Trophoblast cell (in vitro differentiated cells and primary cell): Measurements from ENCODE around the gene PMVK.

Experiments
- DNase-seq, 2 donors: peaks; one replicate each; pipeline ENCODE4 v3.0.0-alpha.2; 2016
- H2AFZ ChIP-seq: 2 replicates; pipeline ENCODE4 v1.6.1; 2013; ENCODE audit warnings: low read length, moderate library complexity, mild to moderate bottlenecking; ENCODE audit not compliant: insufficient read depth, poor library complexity
- H2AK5ac ChIP-seq: 2 replicates; pipeline ENCODE4 v1.6.1; 2013; ENCODE audit warnings: mild to moderate bottlenecking, low read length
- H2BK120ac ChIP-seq: 2 replicates; pipeline ENCODE4 v1.6.1; 2013; ENCODE audit warnings: low read length, mild to moderate bottlenecking, moderate library complexity; ENCODE audit not compliant: insufficient read depth, poor library complexity
- H2BK12ac ChIP-seq: 2 replicates; pipeline ENCODE4 v1.6.1; 2013; ENCODE audit warnings: mild to moderate bottlenecking, low read length, moderate library complexity
- H2BK5ac ChIP-seq: 2 replicates; pipeline ENCODE4 v1.6.1; 2013; ENCODE audit warnings: low read length, low read depth, moderate library complexity, mild to moderate bottlenecking; ENCODE audit not compliant: poor library complexity
- H3K14ac ChIP-seq: 2 replicates; pipeline ENCODE4 v1.6.1; 2013; ENCODE audit warnings: mild to moderate bottlenecking, low read length
- H3K18ac ChIP-seq: 2 replicates; pipeline ENCODE4 v1.6.1; 2013; ENCODE audit warnings: mild to moderate bottlenecking, low read length
- H3K23ac ChIP-seq: 2 replicates; pipeline ENCODE4 v1.6.1; 2013; ENCODE audit warnings: low read length
- H3K27ac ChIP-seq: 2 replicates; pipeline ENCODE4 v1.5.1; 2013; ENCODE audit warnings: low read depth, mild to moderate bottlenecking, inconsistent platforms, low read length, moderate library complexity
- H3K27me3 ChIP-seq: 2 replicates; pipeline ENCODE4 v1.6.1; 2013; ENCODE audit warnings: inconsistent platforms, mild to moderate bottlenecking, low read length, moderate library complexity; ENCODE audit not compliant: insufficient read depth
- H3K36me3 ChIP-seq, 2 experiments: 1 replicate in 1 of 2; 2 replicates in 1 of 2; pipeline ENCODE4 v1.6.1; 2013; ENCODE audit warnings: low read length in 2 of 2, mild to moderate bottlenecking in 2 of 2, moderate library complexity in 1 of 2; ENCODE audit not compliant: insufficient read depth in 2 of 2, control insufficient read depth in 1 of 2
- H3K4ac ChIP-seq: 2 replicates; pipeline ENCODE4 v1.6.1; 2013; ENCODE audit warnings: low read depth, mild to moderate bottlenecking, low read length, moderate library complexity
- H3K4me1 ChIP-seq, 2 experiments: 1 replicate in 1 of 2; 2 replicates in 1 of 2; pipeline ENCODE4 v1.6.1; 2013; ENCODE audit warnings: low read length in 2 of 2, mild to moderate bottlenecking in 2 of 2, moderate library complexity in 1 of 2; ENCODE audit not compliant: insufficient read depth in 2 of 2, control insufficient read depth in 1 of 2
- H3K4me2 ChIP-seq: 2 replicates; pipeline ENCODE4 v1.6.1; 2013; ENCODE audit warnings: inconsistent platforms, mild to moderate bottlenecking, low read length, moderate library complexity
- H3K4me3 ChIP-seq: 2 replicates; pipeline ENCODE4 v1.5.1; 2013; ENCODE audit warnings: mild to moderate bottlenecking, low read depth, low read length, inconsistent platforms
- H3K79me1 ChIP-seq: one replicate; pipeline ENCODE4 v1.6.1; 2013; ENCODE audit warnings: low read length
- H3K79me2 ChIP-seq: 2 replicates; pipeline ENCODE4 v1.6.1; 2013; ENCODE audit warnings: low read length, mild to moderate bottlenecking; ENCODE audit not compliant: control insufficient read depth, insufficient read depth, poor library complexity
- H3K9ac ChIP-seq: 2 replicates; pipeline ENCODE4 v1.6.1; 2013; ENCODE audit warnings: mild to moderate bottlenecking, low read length
- H3K9me3 ChIP-seq: 2 replicates; pipeline ENCODE4 v1.6.1; 2013; ENCODE audit warnings: low read depth, mild to moderate bottlenecking, control low read depth, inconsistent platforms, low read length; ENCODE audit not compliant: insufficient read depth
- H4K12ac ChIP-seq: 2 replicates; pipeline ENCODE4 v1.6.1; 2013; ENCODE audit warnings: low read depth, mild to moderate bottlenecking, low read length, moderate library complexity
- H4K8ac ChIP-seq: 2 replicates; pipeline ENCODE4 v1.6.1; 2013; ENCODE audit warnings: low read depth, mild to moderate bottlenecking, low read length, moderate library complexity
- H4K91ac ChIP-seq: one replicate; pipeline ENCODE4 v1.6.1; 2013; ENCODE audit warnings: low read depth, mild to moderate bottlenecking, low read length, moderate library complexity
- WGBS: extraction: QIAGEN DNeasy Blood & Tissue Kit; methylation state at CpG from one replicate; pipeline ENCODE4 v1.1.7; 2013; ENCODE audit warnings: missing lambda C conversion rate; ENCODE audit not compliant: insufficient read length, insufficient coverage; ENCODE audit errors: extremely low coverage; 5-methylcytosine and 5-hydroxymethylcytosine counted together

PMVK gene

GRCh38 chr1:154960446-154961136 is 24.1 kb upstream of the PMVK start:
- peak overlapping the region; percentile 82 for H3K4me2 ChIP-seq
- no peak overlapping the region for H3K4ac ChIP-seq
- H3K9me3 ChIP-seq, result no peaks in the 10 kb centered on the region
- no peaks in the 10 kb centered on the region for H3K27me3 ChIP-seq
- no peak overlapping the region for H3K4me3 ChIP-seq
- H3K23ac ChIP-seq, result no peak overlapping the region
- H3K79me2 ChIP-seq, result peaks cover 9% of the 10 kb centered on the region
- no CpG with 5 or more reads among the region's 10 CpGs for WGBS
- H2BK5ac ChIP-seq, result no peak overlapping the region
- no peak overlapping the region for H4K12ac ChIP-seq
- H3K27ac ChIP-seq, result no peak overlapping the region
- H2BK12ac ChIP-seq, result peak overlapping the region; percentile 5
- peaks cover 32 to 44% of the 10 kb centered on the region in 2 experiments for H3K36me3 ChIP-seq
- H3K4me1 ChIP-seq, result peaks cover 18 to 20% of the 10 kb centered on the region in 2 experiments
- peaks cover 13% of the 10 kb centered on the region for H3K79me1 ChIP-seq
- no peak overlapping the region for H3K9ac ChIP-seq
- H4K8ac ChIP-seq, result no peak overlapping the region
- H2BK120ac ChIP-seq, result no peak overlapping the region
- peak overlapping the region; percentile 13 for H3K14ac ChIP-seq
- H3K18ac ChIP-seq, result no peak overlapping the region
- H2AK5ac ChIP-seq, result no peak overlapping the region
- H4K91ac ChIP-seq, result no peak overlapping the region
- DNase-seq, result no peak
- H2AFZ ChIP-seq, result no peak overlapping the region

GRCh38 chr1:154959426-154959780 is 22.9 kb upstream of the PMVK start:
- Histone ChIP-seq H3K9ac (no peak overlapping the region), H4K12ac (no peak overlapping the region), H3K4me3 (no peak overlapping the region), H4K91ac (no peak overlapping the region), H4K8ac (no peak overlapping the region), H2AFZ (no peak overlapping the region), H3K27ac (no peak overlapping the region), H3K4me2 (no peak overlapping the region), H3K79me2 (peaks cover 9% of the 10 kb centered on the region), H3K36me3 (peaks cover 25 to 33% of the 10 kb centered on the region in 2 experiments), H3K4ac (no peak overlapping the region), H3K27me3 (no peaks in the 10 kb centered on the region), H2BK5ac (no peak overlapping the region), H3K23ac (no peak overlapping the region), H3K79me1 (peaks cover 13% of the 10 kb centered on the region), H2BK12ac (no peak overlapping the region), H3K9me3 (no peaks in the 10 kb centered on the region), H3K18ac (no peak overlapping the region), H2AK5ac (no peak overlapping the region), H3K14ac (no peak overlapping the region), H3K4me1 (peaks cover 22 to 26% of the 10 kb centered on the region in 2 experiments), H2BK120ac (no peak overlapping the region)
- no CpG with 5 or more reads among the region's 7 CpGs for WGBS
- no peak for DNase-seq

GRCh38 chr1:154958681-154959425 is 22.3 kb upstream of the PMVK start:
- Histone ChIP-seq H4K8ac (no peak overlapping the region), H3K4me2 (no peak overlapping the region), H4K91ac (no peak overlapping the region), H4K12ac (no peak overlapping the region), H3K23ac (no peak overlapping the region), H3K79me1 (peaks cover 13% of the 10 kb centered on the region), H2BK5ac (no peak overlapping the region), H3K27ac (no peak overlapping the region), H3K4me3 (no peak overlapping the region), H3K9me3 (no peaks in the 10 kb centered on the region), H3K4ac (no peak overlapping the region), H3K9ac (no peak overlapping the region), H3K18ac (no peak overlapping the region), H3K4me1 (peaks cover 22 to 26% of the 10 kb centered on the region in 2 experiments), H3K27me3 (no peaks in the 10 kb centered on the region), H2AK5ac (no peak overlapping the region), H3K79me2 (peaks cover 9% of the 10 kb centered on the region), H3K14ac (no peak overlapping the region), H3K36me3 (peaks cover 22 to 28% of the 10 kb centered on the region in 2 experiments), H2BK12ac (no peak overlapping the region), H2BK120ac (no peak overlapping the region), H2AFZ (no peak overlapping the region)
- WGBS, result no CpG with 5 or more reads among the region's 16 CpGs
- DNase-seq, result no peak

- no peak for DNase-seq
- H3K9me3 ChIP-seq, result no peaks in the 10 kb centered on the region
- H3K18ac ChIP-seq, result no peak overlapping the region
- H3K4me1 ChIP-seq, result peaks cover 21 to 27% of the 10 kb centered on the region in 2 experiments
- peaks cover 16 to 19% of the 10 kb centered on the region in 2 experiments for H3K36me3 ChIP-seq
- no peak overlapping the region for H3K27ac ChIP-seq
- H4K91ac ChIP-seq, result no peak overlapping the region
- H2AK5ac ChIP-seq, result no peak overlapping the region
- H3K79me2 ChIP-seq, result peaks cover 9% of the 10 kb centered on the region
- no peak overlapping the region for H4K8ac ChIP-seq
- H3K27me3 ChIP-seq, result no peaks in the 10 kb centered on the region
- H3K4me3 ChIP-seq, result no peak overlapping the region
- no peak overlapping the region for H3K14ac ChIP-seq
- no peak overlapping the region for H4K12ac ChIP-seq
- H3K79me1 ChIP-seq, result peaks cover 13% of the 10 kb centered on the region
- H2BK120ac ChIP-seq, result no peak overlapping the region
- H3K23ac ChIP-seq, result no peak overlapping the region
- no CpG with 5 or more reads among the region's 2 CpGs for WGBS
- H2BK5ac ChIP-seq, result no peak overlapping the region
- no peak overlapping the region for H2AFZ ChIP-seq
- no peak overlapping the region for H3K4me2 ChIP-seq
- H3K9ac ChIP-seq, result no peak overlapping the region
- no peak overlapping the region for H2BK12ac ChIP-seq
- H3K4ac ChIP-seq, result no peak overlapping the region
Measured at GRCh38 chr1:154958036-154958435, 21.5 kb upstream of the PMVK start.
